A549 treated with Hydrocortisone at 1 μM for 4 hours (cell line): ENCODE data around the gene HDHD5. TPM values are rescaled to one million over a fixed set of nuclear protein-coding genes. Genes with fewer than 3 reads are reported as not detected.

Experiments used
- total RNA-seq: library from RNA; stranded (reverse); fragments of 200-300 nt; extraction: Qiagen RNA extraction; gene quantifications from 5 replicates; pipeline ENCODE4 v1.2.3, GENCODE V29; 2022

Gene HDHD5
- 40.9 to 45.0 TPM (median 44.7 TPM) in 5 replicates for total RNA-seq

GRCh38 chr22:17158568-17159503 is at the start of gene HDHD5:
TSS of gene HDHD5 (minus strand) at chr22:17159277. CDS start at chr22:17159251, 26 bp downstream.

GRCh38 chr22:17121233-17122195 is 37.6 kb downstream of the HDHD5 start, which contains the start of gene TMEM121B:
TSS of gene TMEM121B (minus strand) at chr22:17121360. CDS start at chr22:17121127, 233 bp downstream.

Other genes with a start within 250 kb of the HDHD5 start
- gene GAB4, start 151.1 kb downstream of the HDHD5 start, total RNA-seq, result not detected in 5 replicates
- gene IL17RA, start 74.3 kb downstream of the HDHD5 start, total RNA-seq, result 5.9 to 8.2 TPM (median 6.0 TPM) in 5 replicates
- 0.10 to 0.20 TPM (median 0.14 TPM) in 5 replicates for gene TMEM121B, start 37.9 kb downstream of the HDHD5 start, total RNA-seq
- gene ADA2, start 60.2 kb upstream of the HDHD5 start, total RNA-seq, result 0.03 to 0.13 TPM (median 0.06 TPM) in 3 of 5 replicates, not detected in the others
- 0.07 to 0.17 TPM (median 0.09 TPM) in 5 replicates for gene CECR2, start 210.2 kb upstream of the HDHD5 start, total RNA-seq